GM21737 (cell line): Measurements from ENCODE around the gene ZDHHC13.
"Not testable (repeated sequence)": the region's sequence is repeated elsewhere in the genome, so short reads cannot be mapped to it uniquely, and the experiment has no call there.

Experiments used
- ATAC-seq: cut with Tn5 transposase; IDR thresholded peaks from one replicate; pipeline ENCODE4 v1.9.1; 2021; ENCODE audit warnings: mild to moderate bottlenecking, moderate library complexity; ENCODE audit not compliant: unreplicated experiment

The ZDHHC13 gene

DNA sequence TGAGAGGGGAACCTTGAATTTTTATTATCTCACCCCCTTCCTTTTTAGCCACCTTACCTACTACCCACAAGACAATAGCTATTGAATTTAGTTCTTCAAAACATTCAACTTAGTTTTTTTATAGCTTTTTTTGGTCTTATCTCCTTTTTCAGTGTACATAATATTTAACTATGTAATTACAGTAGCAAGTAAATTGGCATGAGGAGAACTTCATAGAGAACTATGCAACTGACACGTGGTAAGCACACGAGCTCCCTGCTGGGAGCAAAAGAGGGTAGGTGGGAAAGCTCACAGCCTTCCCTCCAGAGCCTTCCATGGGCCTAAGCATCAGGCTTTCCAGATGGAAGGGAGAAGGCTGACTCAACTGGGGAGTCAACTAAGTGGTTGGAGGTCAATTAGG lies 22.1 kb upstream of the ZDHHC13 start:
- no peak for ATAC-seq

DNA sequence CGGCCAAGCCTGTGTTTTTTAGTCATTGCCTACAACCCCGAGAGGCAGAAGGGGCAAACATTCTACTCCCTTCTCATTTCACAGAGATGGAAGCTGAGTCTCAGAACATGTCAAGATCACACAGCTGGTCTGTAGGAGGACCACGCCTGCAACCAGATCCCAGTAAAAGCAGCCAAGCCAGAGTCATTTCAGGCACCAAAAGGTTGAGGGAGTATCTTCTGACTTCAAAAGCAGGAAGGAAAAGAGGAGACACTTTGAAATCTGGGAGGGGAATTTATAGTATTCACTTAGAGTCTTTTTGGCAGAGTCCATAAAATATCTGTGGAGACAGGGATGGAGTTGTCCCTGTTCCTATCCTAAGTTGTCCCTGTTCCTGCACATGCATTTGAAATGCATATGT lies 17.9 kb upstream of the ZDHHC13 start:
- ATAC-seq: no peak

DNA sequence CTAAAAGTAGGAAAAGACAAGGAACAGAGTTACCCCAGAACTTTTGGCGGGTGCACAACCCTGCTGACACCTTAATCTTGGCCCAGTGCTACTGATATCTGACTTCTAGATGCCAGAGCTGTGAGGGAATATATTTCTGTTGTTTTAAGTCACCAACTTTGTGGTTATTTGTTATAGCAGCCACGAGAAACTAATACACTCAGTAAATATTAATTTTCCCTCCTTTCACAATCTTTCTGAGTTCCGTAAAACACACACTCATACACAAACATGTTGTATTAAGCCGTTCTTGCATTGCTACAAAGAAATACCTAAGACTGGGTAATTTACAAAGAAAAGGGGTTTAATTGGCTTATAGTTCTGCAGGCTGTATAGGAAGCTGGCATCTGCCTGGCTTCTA lies 16.1 kb upstream of the ZDHHC13 start:
- ATAC-seq: no peak

DNA sequence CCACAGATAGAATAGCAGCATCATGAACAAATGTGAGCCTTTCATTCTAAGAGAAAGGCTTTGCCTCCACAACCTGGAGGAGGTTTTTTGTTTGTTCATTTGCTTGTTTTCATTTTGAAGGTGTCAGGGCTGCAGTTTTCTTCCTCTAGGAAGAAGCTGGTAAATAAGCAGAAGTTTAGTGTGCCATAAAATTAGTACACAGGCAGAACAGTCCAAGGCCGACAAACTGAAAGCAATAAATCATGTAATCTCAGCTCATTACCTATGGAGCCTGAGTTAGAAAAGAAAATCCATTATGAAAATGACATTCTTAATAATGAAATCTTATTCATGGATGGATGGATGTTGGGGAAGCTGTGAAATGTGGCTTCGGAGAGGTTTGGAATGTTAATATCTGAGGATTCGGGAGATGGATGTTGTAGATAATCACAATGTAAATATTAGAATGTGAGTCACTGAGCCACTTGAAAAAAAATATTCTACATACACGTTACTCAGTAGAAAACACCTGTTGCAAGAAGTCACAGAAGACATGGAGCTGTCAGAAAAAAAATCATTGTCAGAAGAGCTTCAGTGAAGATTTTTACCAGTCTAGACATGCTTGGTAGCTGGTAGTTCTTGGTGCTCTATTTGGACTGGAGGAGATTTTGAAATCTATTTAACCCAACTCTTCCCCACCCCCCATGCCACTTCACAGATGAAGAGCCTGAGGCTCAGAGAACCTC lies 15.0 kb upstream of the ZDHHC13 start:
- no peak for ATAC-seq

DNA sequence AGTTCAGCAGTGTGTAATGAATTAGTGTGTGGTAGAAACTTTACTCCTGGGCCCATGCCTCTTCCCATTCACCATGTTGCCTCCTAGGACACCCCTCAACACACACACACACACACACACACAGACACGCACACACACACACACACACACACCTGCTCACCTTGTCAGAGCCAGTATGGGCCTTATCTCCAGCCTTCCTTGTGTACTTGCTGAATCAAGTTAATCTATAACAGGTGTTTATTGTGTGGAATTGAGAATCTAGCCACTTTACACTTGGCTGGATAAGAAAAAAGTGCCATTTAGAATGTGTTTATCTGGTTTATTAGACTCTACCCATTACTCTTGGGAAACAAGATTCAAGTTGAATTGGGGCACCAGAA lies 14.5 kb upstream of the ZDHHC13 start:
- ATAC-seq: no peak

DNA sequence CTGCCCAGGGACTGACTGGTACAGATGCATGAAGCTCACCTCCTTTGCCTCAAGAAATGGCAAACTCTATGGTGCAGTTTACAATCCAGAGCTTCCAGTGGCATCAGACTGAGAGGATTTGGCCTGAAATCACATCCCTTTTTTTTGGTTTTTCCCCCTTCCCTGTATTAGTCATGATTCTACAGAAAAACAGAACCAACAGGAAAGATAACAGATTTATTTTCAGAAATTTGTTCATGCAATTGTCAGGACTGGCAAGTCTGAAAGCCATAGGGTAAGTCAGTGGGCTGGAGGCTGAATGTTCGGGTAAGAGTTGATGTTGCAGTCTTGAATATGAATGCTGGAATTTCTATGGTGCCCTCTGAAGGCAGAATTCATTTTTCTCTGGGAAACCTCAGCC lies 12.0 kb upstream of the ZDHHC13 start:
- no peak for ATAC-seq

DNA sequence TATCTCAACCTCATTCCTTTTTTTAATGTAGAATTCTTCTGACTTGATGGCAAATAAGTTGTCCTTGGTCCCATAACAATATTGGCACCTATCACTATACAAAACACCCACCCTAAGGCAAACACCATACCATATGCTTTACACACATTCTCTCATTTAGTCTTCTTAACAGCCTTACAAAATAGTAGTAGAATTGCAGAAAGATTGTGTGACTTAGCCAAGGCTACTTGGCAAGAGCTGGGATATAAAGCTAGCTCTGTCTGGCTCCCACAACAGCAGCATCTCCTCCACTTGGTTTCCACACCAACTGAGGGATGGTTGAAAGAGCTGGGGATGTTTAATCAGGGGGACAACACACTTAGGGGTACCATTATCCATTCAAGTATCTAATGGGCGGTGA lies 9.8 kb upstream of the ZDHHC13 start:
- ATAC-seq: no peak

DNA sequence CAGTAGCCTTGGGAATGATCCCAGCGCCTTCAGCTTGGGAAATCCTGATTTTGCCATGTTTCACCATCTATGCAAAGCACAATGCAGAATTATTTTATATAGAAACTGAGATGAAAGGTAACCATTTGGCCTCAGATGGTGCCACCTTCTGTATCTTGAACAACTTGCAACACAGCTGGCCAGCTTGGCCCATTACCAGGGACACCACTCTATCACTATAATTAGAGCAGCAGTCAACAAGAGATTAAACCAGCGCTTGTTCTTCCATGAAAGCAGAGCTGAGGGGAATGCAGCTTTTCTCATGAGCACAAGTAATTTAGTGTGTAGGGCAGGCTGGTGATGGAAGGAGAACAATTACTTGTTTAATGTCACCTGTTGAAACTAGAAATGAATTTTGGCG lies 6.7 kb upstream of the ZDHHC13 start:
- no peak for ATAC-seq

DNA sequence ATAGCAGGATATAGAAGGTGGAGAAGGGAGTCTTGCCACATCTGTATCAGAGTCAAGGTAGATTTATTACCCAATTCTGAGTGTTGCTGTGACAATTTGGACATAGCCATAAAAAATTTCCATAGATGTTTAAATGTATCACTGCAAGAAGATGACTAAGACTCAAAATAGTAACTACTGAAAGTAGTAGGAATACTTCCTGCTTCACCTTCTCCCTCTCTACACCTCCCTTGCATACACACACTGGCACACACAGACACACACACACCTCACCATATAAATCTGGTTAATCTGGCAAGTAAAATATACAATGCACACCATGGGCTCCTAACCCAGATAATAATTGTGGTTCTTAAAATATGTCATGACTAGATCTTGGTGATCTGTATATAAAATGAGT lies 5.2 kb upstream of the ZDHHC13 start:
- ATAC-seq: no peak

DNA sequence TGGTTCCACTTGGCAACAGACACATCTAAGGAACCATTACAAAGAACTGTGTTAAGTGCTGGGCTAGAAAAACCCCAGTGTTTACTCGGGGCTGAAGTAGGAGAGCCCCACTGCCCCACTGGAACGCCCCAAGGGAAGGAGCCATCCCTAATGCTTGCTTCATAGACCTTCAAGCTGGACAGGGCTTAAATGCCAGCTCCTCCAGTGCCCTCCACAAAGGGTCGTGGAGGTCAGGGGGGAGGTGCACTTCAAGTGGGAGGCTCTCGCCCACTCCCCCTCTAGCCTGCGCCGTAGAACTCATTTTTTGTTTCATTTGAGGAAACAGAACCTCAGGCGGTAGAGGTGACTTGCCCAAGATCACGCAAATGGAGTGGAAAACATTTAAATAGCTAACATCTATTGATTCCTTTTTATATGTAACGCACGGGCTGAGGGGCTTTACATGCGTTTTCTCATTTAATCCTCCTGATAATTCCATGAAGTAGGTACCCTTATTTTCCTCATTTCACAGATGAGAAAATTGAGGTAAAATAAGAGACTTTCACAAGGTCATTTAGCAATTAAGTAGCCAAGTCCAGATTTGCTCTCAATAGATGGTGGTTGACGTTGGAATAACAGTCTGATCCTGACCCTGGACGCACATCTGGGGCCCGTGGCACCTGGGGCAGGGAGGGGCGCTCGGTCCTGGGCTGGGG lies 545 bp upstream of the ZDHHC13 start:
- no peak for ATAC-seq

DNA sequence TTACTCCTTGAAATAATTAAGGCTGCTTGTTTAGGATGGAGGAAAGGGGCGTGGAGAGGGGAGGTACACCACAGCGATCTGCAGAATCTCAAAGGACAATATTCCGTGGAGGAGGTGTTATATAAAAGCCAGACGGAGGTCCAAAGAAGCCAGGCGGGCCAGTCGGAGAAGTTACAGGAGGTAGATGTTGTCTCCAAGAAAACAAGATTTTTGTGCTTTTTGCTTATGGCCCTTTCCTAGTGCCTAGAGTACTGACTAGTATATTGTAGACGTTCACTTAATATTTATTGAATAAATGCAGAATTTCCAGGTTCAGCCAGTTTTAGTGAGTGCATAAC lies 761 bp downstream of the ZDHHC13 start:
- no peak for ATAC-seq

DNA sequence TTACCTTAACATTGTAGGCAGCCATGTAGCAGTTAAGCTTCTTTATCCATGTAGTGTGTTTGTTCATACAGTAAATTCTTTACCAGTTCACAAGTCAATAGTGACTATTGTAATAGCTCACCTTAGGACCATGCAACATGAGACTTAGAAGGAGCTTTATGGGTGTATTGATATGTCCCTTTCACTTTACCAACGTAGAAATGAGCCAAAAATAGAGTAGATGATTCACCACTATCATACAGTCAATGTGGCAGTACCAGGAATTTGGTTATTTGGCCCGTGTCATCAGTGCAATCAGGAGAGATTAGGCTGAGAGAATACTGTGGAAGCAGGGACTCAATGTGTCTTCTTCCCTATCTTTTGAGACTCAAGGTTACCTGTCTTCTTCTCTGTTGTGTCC lies 4.7 kb downstream of the ZDHHC13 start:
- ATAC-seq: no peak

DNA sequence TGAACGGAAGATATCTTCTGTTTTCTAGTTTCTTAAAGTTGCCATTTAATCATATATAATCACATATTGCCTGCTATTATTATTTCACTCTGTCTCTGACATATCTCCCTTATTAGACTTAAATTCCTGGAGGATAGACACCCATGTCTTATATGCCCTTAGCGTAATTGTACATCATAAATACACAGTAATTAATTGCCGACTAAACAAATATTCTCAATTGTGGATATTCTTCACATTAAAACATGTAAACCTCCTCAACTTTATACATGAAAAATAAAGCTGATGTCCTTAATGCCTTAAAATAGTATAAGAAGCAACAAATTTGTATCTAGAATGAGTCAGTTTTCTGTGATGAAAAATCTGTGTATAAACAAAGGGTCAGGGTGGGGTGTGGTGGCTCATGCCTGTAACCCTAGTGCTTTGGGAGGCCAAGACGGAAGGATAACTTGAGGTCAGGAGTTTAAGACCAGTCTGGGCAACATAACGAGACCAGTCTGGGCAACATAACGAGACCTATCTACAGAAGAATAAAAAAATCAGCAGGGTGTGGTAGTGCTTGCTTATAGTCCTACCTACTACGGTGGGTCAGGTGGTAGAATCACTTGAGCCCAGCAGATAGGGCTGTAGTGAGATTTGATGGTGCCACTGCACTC lies 6.1 kb downstream of the ZDHHC13 start:
- no peak for ATAC-seq

DNA sequence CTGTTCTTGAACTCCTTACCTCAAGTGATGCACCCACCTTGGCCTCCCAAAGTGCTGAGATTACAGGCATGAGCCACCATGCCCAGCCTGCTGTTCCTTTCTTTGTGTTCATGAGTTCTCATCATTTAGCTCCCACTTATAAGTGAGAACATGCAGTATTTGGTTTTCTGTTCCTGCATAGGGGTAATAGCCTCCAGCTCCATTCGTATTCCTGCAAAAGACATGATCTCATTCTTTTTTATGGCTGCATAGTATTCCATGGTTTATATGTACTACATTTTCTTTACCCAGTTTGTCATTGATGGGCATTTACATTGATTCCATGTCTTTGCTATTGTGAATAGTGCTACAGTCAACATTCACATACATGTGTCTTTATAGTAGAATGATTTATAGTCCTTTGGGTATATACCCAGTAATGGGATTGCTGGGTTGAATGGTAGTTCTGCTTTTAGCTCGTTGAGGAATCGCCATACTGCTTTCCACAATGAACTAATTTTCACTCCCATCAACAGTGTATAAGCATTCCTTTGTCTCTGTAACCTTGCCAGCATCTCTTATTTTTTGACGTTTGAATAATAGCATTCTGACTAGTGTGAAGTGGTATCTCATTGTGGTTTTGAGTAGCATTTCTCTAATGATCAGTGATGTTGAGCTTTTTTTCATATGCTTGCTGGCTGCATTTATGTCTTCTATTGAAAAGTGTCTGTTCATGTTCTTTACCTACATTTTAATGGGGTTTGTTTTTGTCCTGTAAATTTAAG lies 9.8 kb downstream of the ZDHHC13 start:
- not testable (repeated sequence) for ATAC-seq

DNA sequence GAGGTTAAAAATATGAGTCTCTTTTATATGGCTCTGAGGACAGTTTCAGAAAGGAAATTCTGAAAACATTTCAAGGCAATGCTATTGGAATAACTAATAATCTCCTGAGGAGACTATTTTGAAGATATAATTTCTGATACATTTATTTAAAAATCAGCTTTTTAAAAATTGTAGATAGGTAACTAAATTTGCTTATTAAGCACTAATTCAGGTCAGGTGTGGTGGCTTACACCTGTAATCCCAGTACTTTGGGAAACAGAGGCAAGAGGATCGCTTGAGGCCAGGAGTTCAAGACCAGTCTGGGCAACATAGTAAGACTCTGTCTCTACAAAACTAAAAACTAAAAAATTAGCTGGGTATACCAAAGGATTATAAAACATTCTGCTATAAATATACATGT lies 17.0 kb downstream of the ZDHHC13 start:
- no peak for ATAC-seq

DNA sequence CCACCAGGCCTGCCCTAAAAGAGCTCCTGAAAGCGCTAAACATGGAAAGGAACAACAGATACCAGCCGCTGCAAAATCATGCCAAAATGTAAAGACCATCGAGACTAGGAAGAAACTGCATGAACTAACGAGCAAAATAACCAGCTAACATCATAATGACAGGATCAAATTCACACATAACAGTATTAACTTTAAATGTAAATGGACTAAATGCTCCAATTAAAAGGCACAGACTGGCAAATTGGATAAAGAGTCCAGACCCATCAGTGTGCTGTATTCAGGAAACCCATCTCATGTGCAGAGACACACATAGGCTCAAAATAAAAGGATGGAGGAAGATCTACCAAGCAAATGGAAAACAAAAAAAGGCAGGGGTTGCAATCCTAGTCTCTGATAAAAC lies 19.9 kb downstream of the ZDHHC13 start:
- not testable (repeated sequence) for ATAC-seq

DNA sequence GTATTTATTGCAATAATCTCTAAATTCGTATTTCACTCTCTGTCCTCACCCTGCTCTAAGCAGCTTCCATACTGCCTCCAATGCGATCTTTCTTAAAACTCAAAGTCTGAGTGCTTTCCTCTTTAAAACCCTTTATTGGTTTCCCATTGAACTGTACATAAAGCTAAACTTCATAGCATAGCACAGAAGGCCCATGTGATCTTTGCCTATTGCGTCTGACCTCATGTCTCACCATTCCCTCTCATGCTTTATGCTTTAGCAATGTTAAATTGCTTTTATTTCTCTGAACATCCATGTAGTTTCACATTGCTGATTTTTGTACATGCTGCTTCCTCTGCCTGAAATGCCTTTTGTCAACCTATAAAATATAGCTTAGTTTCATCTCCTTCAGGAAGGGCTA lies 28.4 kb downstream of the ZDHHC13 start:
- no peak for ATAC-seq

DNA sequence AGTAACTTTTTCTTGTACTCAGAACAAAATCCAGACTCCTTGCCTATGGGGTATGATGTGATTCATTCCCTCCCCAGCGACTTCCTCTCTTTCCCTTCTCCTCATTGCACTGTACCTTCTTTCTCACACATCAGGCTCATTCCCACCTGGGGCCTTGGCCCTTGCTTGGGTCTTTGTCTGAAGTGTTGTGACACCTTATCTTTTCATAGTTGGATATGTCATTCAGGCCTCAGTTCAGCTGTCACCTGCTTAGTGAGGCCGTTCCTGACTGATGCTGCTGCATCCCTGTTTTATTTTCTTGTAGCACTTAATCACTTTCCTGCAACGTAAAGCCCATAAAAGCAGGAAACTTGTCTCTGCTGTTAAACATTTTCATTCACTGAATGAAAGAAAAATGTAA lies 39.9 kb downstream of the ZDHHC13 start:
- no peak for ATAC-seq

DNA sequence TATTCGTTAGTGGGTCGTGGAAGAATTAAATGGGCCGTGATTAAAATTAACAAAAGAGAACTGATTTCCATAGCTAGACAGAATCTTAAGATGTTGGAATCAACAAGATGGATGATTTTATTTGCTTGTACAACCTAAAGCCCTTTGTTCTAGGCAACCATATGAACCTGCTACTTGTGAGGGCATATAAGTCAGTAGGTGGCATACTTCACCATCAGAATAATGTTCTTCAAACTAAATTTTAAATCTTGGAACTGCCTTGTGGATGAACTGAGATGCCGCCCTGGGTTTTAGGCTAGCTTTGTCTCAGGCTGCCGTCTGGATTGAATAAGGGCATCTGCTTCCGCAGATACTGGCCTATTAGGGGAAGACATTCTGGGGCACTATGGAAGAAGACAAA lies 43.9 kb downstream of the ZDHHC13 start:
- ATAC-seq: no peak

DNA sequence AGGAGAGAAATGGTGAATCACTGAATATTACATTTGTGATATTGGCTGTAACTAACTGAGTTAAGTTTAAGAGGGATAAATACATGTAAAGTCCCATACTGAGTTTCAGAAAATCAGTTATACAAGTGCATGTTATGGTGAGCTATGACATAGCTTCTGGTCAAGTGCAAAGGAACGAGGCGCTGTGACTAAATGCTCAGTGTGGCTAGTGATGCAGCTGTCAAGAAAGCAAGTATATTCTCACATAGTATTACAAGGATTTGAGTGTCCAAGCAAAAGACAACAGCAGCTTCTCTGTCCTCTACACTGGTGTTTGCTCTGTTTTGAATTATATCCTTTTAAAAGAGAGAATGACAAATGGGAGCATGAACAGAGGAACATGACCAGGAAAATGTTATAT lies 44.7 kb downstream of the ZDHHC13 start:
- ATAC-seq: no peak

DNA sequence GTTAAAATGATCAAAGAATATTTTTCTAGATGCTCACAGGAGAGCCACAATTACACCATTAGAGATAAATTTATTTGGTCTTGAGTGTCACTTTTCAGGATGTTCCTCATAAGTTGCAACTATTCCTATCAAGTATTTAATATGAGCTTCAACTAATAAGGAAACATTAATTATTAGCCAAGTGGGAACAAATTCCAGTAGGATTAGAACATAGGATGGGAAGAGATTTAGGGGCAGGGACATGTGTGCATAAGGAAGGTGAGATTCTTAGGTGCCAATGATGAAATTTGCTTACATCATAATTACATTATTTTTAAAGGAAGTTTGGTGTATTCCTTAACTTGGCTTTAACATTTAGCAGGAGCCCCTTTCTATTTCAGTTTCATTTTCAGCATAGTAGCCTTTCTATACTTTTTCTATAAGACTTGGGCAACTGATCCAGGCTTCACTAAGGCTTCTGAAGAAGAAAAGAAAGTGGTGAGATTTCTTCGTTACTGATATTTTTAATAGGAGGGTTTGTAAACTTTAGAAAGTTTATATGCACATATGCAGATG lies 46.1 kb downstream of the ZDHHC13 start:
- ATAC-seq: no peak
